Common myeloid progenitor, CD34-positive (primary cell): Measurements from ENCODE around the gene RAB8A.
"Not testable (repeated sequence)": the region's sequence is repeated elsewhere in the genome, so short reads cannot be mapped to it uniquely, and the experiment has no call there.

Source experiments
- CTCF ChIA-PET: fragments of 350-600 bp; sonication (Branson Sonifier 250); formaldehyde crosslinking; loops from one replicate; lab custom pipeline; 2021; ENCODE audit warnings: antibody characterized with exemption; lab: Charles Lee
- POLR2A ChIA-PET: fragments of 350-600 bp; sonication (Branson Sonifier 250); formaldehyde crosslinking; loops from one replicate; lab custom pipeline; 2021; ENCODE audit warnings: antibody characterized with exemption; lab: Charles Lee
- DNase-seq, 3 donors: peaks; one replicate each; pipeline versions ENCODE4 v3.0.0 to v3.0.0-alpha.2; 2013
- H3K27ac ChIP-seq, 2 experiments: 1 replicate in 1 of 2; 2 replicates in 1 of 2; pipeline ENCODE4 v1.7.0; 2013; ENCODE audit warnings: inconsistent platforms in 2 of 2, low read length in 2 of 2, mild to moderate bottlenecking in 2 of 2, low read depth in 1 of 2, moderate library complexity in 1 of 2; ENCODE audit not compliant: severe bottlenecking in 2 of 2, insufficient read depth in 1 of 2, poor library complexity in 1 of 2
- H3K27me3 ChIP-seq, 5 experiments: replicated peaks in 2 of 5; 1 replicate in 3 of 5; 2 replicates in 2 of 5; pipeline versions ENCODE4 v1.6.1 to v1.7.0; 2013; ENCODE audit warnings: low read length in 4 of 5, mild to moderate bottlenecking in 2 of 5, moderate library complexity in 2 of 5, inconsistent platforms in 1 of 5; ENCODE audit not compliant: insufficient read depth in 5 of 5, control insufficient read depth in 4 of 5
- H3K36me3 ChIP-seq, 4 experiments: 1 replicate in 2 of 4; 2 replicates in 2 of 4; pipeline versions ENCODE4 v1.6.1 to v1.7.0; 2013; ENCODE audit warnings: low read length in 3 of 4, control low read depth in 1 of 4, mild to moderate bottlenecking in 1 of 4; ENCODE audit not compliant: control insufficient read depth in 4 of 4, insufficient read depth in 4 of 4
- H3K4me1 ChIP-seq, 4 experiments: 1 replicate in 3 of 4; 2 replicates in 1 of 4; pipeline versions ENCODE4 v1.6.1 to v1.7.1; 2013; ENCODE audit warnings: low read length in 3 of 4, mild to moderate bottlenecking in 3 of 4, control low read depth in 1 of 4, inconsistent platforms in 1 of 4, moderate library complexity in 1 of 4; ENCODE audit not compliant: control insufficient read depth in 4 of 4, insufficient read depth in 4 of 4; ENCODE audit errors: control extremely low read depth in 1 of 4
- H3K4me3 ChIP-seq, 7 experiments: 1 replicate in 4 of 7; 2 replicates in 3 of 7; pipeline versions ENCODE4 v1.5.1 to v1.7.0; 2013; ENCODE audit warnings: mild to moderate bottlenecking in 7 of 7, low read length in 6 of 7, moderate library complexity in 6 of 7, inconsistent platforms in 2 of 7, low read depth in 2 of 7, control low read depth in 1 of 7; ENCODE audit not compliant: insufficient read depth in 4 of 7, control insufficient read depth in 1 of 7; ENCODE audit errors: extremely low read depth in 1 of 7
- H3K9me3 ChIP-seq, 5 experiments: 1 replicate in 4 of 5; 2 replicates in 1 of 5; pipeline versions ENCODE4 v1.6.1 to v1.7.1; 2013; ENCODE audit warnings: low read length in 4 of 5, mild to moderate bottlenecking in 2 of 5, inconsistent platforms in 1 of 5, low read depth in 1 of 5, moderate library complexity in 1 of 5; ENCODE audit not compliant: control insufficient read depth in 4 of 5, insufficient read depth in 2 of 5; ENCODE audit errors: control extremely low read depth in 1 of 5
- WGBS: methylation state at CpG from one replicate; pipeline ENCODE4 v1.1.5; 2013; ENCODE audit not compliant: insufficient coverage; 5-methylcytosine and 5-hydroxymethylcytosine counted together

The RAB8A gene

DNA sequence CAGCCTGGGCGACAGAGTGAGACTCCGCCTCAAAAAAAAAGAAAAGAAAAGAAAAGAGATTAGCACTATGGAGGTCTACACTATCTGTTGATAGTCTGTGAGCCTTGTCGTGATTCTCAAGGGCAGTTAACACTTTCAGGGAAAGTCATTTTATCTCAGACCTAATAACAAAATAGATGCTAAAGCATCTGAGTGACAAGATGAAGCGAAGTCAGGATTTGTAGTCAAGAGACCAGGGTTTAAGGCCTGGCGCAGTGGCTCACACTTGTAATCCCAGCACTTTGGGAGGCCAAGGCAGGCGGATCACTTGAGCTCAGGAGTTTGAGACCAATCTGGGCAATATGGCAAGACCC, 13.3 kb upstream of the RAB8A start:
- no peaks in the 10 kb centered on the region for H3K27me3 ChIP-seq
- no peaks in the 10 kb centered on the region for H3K9me3 ChIP-seq
- no peak overlapping the region for H3K4me3 ChIP-seq
- 100% methylated on average over 4 of the region's 6 CpGs for WGBS
- H3K27ac ChIP-seq, result no peak overlapping the region
- peaks cover 31 to 94% (median 67%) of the 10 kb centered on the region in 4 experiments for H3K36me3 ChIP-seq
- POLR2A ChIA-PET, result interaction anchor here (0.5 kb wide), 1 partner anchor 83 kb away, joined by 3 read pairs; no protein-coding TSS in a partner anchor
- peaks cover 0 to 3% (median 1%) of the 10 kb centered on the region in 4 experiments for H3K4me1 ChIP-seq
- no peak for DNase-seq
- CTCF ChIA-PET, result interaction anchor here (1.1 to 2.4 kb wide), 4 partner anchors 7 to 36 kb away, joined by 3 to 9 read pairs (median 5); no protein-coding TSS in a partner anchor

DNA sequence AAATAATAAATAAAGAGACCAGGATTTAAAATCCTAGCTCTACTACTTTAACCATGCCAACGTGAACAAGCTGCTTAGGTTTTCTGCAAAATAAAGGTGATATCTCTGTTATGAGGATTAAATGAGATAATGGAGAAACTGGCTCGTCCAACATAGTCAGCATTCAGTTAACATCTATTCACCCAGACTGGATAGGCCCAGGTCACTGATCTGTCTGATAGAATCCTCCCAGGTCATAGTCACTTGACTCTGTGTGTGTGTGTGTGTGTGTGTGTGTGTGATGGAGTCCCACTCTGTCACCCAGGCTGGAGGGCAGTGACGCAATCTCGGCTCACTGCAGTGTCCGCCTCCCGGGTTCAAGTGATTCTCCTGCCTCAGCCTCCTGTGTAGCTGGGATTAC, 12.9 kb upstream of the RAB8A start:
- WGBS, result 97% methylated on average over 4 of the region's 6 CpGs
- DNase-seq, result no peak
- Histone ChIP-seq H3K4me3 (no peak overlapping the region), H3K4me1 (peaks cover 0 to 3% (median 1%) of the 10 kb centered on the region in 4 experiments), H3K9me3 (no peaks in the 10 kb centered on the region), H3K27me3 (no peaks in the 10 kb centered on the region), H3K36me3 (peaks cover 29 to 94% (median 64%) of the 10 kb centered on the region in 4 experiments), H3K27ac (no peak overlapping the region)
- CTCF ChIA-PET, result interaction anchor here (1.1 to 2.4 kb wide), 6 partner anchors 8 to 58 kb away, joined by 3 to 9 read pairs (median 6); no protein-coding TSS in a partner anchor
- POLR2A ChIA-PET, result no interaction called here

DNA sequence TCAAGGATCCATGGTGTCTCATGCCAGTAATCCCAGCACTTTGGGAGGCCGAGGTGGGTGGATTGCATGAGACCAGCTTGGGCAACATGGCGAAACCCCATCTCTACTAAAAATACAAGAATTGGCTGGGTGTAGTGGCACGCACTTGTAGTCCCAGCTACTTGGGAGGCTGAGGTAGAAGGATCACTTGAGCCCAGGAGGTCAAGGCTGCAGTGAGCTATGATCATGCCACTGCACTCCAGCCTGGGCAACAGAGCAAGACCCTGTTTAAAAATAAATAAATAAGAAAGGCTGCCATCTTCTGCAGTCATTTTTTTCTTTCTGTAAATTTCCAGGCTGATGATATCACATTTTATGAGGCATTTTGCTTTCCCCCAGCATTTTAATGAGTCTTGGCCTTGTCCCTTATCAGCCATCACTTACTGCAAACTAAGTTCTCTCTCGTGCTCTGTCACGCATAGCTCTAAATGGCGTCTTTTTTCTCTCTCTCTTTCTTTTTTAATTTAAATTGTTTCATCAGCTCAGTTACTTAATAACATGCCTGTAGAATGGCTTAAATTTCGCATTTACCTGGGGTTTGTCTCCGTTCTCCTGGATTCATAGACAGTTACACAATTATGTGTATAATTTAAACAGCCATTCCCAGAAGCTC, 12.2 kb upstream of the RAB8A start:
- H3K27ac ChIP-seq, H3K27me3 ChIP-seq, DNase-seq, H3K9me3 ChIP-seq, H3K4me3 ChIP-seq, H3K4me1 ChIP-seq: not testable (repeated sequence)
- ChIA-PET CTCF (interaction anchor here (1.0 to 2.4 kb wide), 9 partner anchors 8 to 58 kb away, joined by 3 to 9 read pairs (median 4); no protein-coding TSS in a partner anchor), POLR2A (interaction anchor here (0.6 kb wide), 1 partner anchor 10 kb away, joined by 5 read pairs; no protein-coding TSS in a partner anchor)
- 96% methylated on average over 4 of the region's 8 CpGs for WGBS
- H3K36me3 ChIP-seq, result peaks cover 29 to 88% (median 61%) of the 10 kb centered on the region in 4 experiments

GRCh38 chr19:16100524-16100923, 11.2 kb upstream of the RAB8A start:
- H3K27ac ChIP-seq, result no peak overlapping the region
- ChIA-PET CTCF (interaction anchor here (1.1 to 2.4 kb wide), 5 partner anchors 9 to 59 kb away, joined by 3 to 6 read pairs (median 5); no protein-coding TSS in a partner anchor), POLR2A (interaction anchor here (0.6 kb wide), 1 partner anchor 22 kb away, joined by 7 read pairs; no protein-coding TSS in a partner anchor)
- peaks cover 20 to 77% (median 52%) of the 10 kb centered on the region in 4 experiments for H3K36me3 ChIP-seq
- DNase-seq, result no peak
- no peaks in the 10 kb centered on the region for H3K27me3 ChIP-seq
- H3K4me1 ChIP-seq, result no peaks in the 10 kb centered on the region
- WGBS, result 97% methylated on average over 4 of the region's 4 CpGs
- no peaks in the 10 kb centered on the region for H3K9me3 ChIP-seq
- no peak overlapping the region for H3K4me3 ChIP-seq

DNA sequence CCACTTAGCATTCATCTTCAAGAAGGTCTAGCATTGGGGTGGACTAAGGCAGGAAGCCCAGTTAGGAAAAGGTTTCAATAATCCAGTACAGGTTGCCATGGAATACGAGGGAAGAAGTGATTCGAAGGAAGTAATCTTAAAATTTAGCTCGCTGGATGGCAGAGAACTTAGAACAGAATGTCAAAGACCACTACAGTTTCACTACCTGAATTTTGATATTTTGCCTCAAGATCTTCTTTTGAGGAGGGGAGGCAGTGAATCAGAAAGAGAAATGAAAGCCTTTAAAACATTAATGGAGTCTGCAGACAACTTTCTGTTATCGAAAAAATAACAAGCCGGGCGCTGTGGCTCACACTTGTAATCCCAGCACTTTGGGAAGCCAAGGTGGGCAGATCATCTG, 7.0 kb upstream of the RAB8A start:
- H3K4me1 ChIP-seq, result peaks cover 0 to 9% (median 0%) of the 10 kb centered on the region in 4 experiments
- DNase-seq, result no peak
- ChIA-PET POLR2A (no interaction called here), CTCF (interaction anchor here (0.9 to 1.3 kb wide), 2 partner anchors 9 to 34 kb away, joined by 3 to 4 read pairs; no protein-coding TSS in a partner anchor)
- H3K27ac ChIP-seq, result no peak overlapping the region
- no peak overlapping the region for H3K4me3 ChIP-seq
- H3K27me3 ChIP-seq, result no peaks in the 10 kb centered on the region
- no peaks in the 10 kb centered on the region for H3K9me3 ChIP-seq
- 97% methylated on average over 5 of the region's 6 CpGs for WGBS
- peaks cover 10 to 39% (median 25%) of the 10 kb centered on the region in 4 experiments for H3K36me3 ChIP-seq

DNA sequence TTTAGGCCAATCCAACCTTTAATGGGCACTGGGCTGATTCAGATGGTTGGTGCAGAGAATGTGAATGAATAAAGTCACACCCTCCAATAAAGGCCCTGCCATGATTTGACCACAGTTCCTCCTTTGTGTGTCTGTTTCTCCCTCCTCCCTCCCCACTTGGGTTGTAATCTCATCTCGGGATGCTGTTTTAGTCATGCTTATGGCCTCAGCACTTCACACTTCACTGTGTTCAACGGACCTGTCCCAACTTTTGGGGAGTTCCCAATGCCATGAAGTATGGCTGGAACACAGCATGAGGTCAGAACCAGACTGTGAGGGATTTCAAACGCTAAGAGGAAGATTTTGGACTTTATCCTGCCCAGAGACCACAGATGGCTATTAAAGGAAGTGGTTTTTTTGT, 5.6 kb upstream of the RAB8A start:
- POLR2A ChIA-PET, result no interaction called here
- 51% methylated on average over 3 of the region's 3 CpGs for WGBS
- peak in 2 of 3 donors; percentile 46 to 47 for DNase-seq
- Histone ChIP-seq H3K4me1 (peaks cover 0 to 12% (median 3%) of the 10 kb centered on the region in 4 experiments), H3K9me3 (no peaks in the 10 kb centered on the region), H3K27me3 (no peaks in the 10 kb centered on the region), H3K4me3 (no peak overlapping the region), H3K27ac (no peak overlapping the region), H3K36me3 (peaks cover 0 to 26% (median 16%) of the 10 kb centered on the region in 4 experiments)
- CTCF ChIA-PET, result interaction anchor here (0.6 to 1.4 kb wide), 4 partner anchors 21 to 611 kb away, joined by 3 to 5 read pairs (median 4); no protein-coding TSS in a partner anchor
